Measurements from ENCODE around the gene PIK3AP1. TPM values are rescaled to one million over a fixed set of nuclear protein-coding genes. Genes with fewer than 3 reads are reported as not detected.

PIK3AP1 gene
- total RNA-seq, 6 donors from 2014 or later = 22.0 to 64.8 (median 34.6) TPM

GRCh38 chr10:96696845-96697425, 23.4 kb downstream of the PIK3AP1 start:
- Histone ChIP-seq H3K27me3 (no peaks in the 10 kb centered on the region), H3K36me3 (no peaks in the 10 kb centered on the region), H3K4me1 (peaks cover 0 to 9% (median 5%) of the 10 kb centered on the region in 4 donors), H3K4me3 (no peak overlapping the region), H3K27ac (no peak overlapping the region), H3K9me3 (no peaks in the 10 kb centered on the region)
- ATAC-seq (ENCODE audit: low FRiP score in 2 of 2) (no peak), DNase-seq (no peak)
- 85 to 92% methylated on average over 7 of the region's 7 CpGs for WGBS, 2 donors
- TF ChIP-seq, protein P1, sequence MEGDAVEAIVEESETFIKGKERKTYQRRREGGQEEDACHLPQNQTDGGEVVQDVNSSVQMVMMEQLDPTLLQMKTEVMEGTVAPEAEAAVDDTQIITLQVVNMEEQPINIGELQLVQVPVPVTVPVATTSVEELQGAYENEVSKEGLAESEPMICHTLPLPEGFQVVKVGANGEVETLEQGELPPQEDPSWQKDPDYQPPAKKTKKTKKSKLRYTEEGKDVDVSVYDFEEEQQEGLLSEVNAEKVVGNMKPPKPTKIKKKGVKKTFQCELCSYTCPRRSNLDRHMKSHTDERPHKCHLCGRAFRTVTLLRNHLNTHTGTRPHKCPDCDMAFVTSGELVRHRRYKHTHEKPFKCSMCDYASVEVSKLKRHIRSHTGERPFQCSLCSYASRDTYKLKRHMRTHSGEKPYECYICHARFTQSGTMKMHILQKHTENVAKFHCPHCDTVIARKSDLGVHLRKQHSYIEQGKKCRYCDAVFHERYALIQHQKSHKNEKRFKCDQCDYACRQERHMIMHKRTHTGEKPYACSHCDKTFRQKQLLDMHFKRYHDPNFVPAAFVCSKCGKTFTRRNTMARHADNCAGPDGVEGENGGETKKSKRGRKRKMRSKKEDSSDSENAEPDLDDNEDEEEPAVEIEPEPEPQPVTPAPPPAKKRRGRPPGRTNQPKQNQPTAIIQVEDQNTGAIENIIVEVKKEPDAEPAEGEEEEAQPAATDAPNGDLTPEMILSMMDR (IDR thresholded peaks at IDR 0.05) = no peak
- TF ChIP-seq POLR2A (IDR thresholded peaks at IDR 0.05) (no peak), POLR2AphosphoS5 (IDR thresholded peaks at IDR 0.05) (no peak)

DNA sequence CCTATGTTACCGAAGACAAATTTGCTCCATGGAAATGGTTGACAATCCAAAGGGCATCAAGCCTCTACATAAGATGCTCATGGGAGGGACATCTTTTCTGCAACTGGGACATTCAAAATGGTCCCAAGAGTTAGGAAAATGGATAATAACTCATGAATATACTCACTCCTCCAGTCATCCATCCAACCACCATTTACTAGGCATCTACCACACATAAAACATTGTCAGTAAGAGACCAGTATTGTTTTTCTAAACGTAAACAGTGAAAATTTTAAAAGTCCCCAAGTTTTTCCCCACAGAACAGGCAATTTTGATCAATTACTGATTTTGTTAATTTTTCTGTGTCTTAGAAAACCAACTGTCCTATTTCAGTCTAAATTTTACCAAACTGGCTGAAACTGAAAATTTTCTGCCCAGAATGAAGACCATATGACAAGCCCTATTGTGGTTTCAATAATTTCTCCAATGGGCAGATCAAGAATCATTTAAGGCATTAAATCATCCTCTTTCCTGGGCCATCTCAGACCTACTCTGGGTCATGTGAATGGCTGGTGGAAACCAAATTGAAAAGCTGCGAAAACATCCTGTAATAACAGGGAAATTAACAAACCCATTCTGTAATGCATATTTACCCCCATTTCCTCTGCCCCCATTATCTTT, 24.2 kb downstream of the PIK3AP1 start:
- ATAC-seq (ENCODE audit: low FRiP score in 2 of 2) (no peak), DNase-seq (no peak)
- H3K27me3 ChIP-seq = no peaks in the 10 kb centered on the region
- no peak for TF ChIP-seq POLR2AphosphoS5 (IDR thresholded peaks at IDR 0.05)
- TF ChIP-seq POLR2A (IDR thresholded peaks at IDR 0.05) = no peak
- TF ChIP-seq EP300 (IDR thresholded peaks at IDR 0.05) = no peak
- no peaks in the 10 kb centered on the region for H3K9me3 ChIP-seq
- peaks cover 0 to 14% (median 5%) of the 10 kb centered on the region in 4 donors for H3K4me1 ChIP-seq
- 72 to 78% methylated on average over 3 of the region's 3 CpGs for WGBS, 2 donors
- H3K36me3 ChIP-seq = no peaks in the 10 kb centered on the region
- no peak overlapping the region for H3K27ac ChIP-seq
- H3K4me3 ChIP-seq = no peak overlapping the region

GRCh38 chr10:96695366-96695765, 24.9 kb downstream of the PIK3AP1 start:
- no peak for ATAC-seq (ENCODE audit: low FRiP score in 2 of 2)
- Histone ChIP-seq H3K27me3 (no peaks in the 10 kb centered on the region), H3K9me3 (no peaks in the 10 kb centered on the region), H3K27ac (no peak overlapping the region), H3K4me3 (no peak overlapping the region), H3K4me1 (peaks cover 0 to 15% (median 5%) of the 10 kb centered on the region in 4 donors), H3K36me3 (no peaks in the 10 kb centered on the region)
- TF ChIP-seq, protein P1 (IDR thresholded peaks at IDR 0.05) = no peak
- TF ChIP-seq POLR2A (IDR thresholded peaks at IDR 0.05) = no peak
- no peak for TF ChIP-seq EP300 (IDR thresholded peaks at IDR 0.05)
- no peak for TF ChIP-seq POLR2AphosphoS5 (IDR thresholded peaks at IDR 0.05)
- no peak for DNase-seq
- WGBS, 2 donors = 36 to 48% methylated on average over 1 of the region's 1 CpG

DNA sequence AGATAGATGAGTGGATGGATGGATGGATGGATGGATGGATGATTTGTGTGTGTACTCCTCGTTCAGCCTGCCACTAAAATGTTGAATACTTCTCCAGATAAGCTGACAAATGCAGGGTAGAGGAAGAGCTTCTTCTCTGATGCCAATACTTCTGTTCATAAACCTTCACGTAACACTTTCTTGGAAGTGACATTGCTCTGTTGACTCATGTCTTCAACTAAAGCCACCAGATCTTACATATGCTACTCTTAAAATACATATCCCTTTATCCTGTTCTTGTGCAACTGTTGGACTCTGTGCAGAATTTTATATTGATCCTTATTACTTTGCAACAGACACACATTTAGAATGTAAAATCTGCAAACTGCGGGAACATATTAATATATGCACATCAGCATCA, 26.9 kb downstream of the PIK3AP1 start:
- Histone ChIP-seq H3K4me3 (no peak overlapping the region), H3K4me1 (peaks cover 0 to 15% (median 5%) of the 10 kb centered on the region in 4 donors), H3K27ac (no peak overlapping the region), H3K9me3 (no peaks in the 10 kb centered on the region), H3K27me3 (no peaks in the 10 kb centered on the region), H3K36me3 (no peaks in the 10 kb centered on the region)
- TF ChIP-seq, protein P1 (IDR thresholded peaks at IDR 0.05) = no peak
- TF ChIP-seq POLR2A (IDR thresholded peaks at IDR 0.05) (no peak), EP300 (IDR thresholded peaks at IDR 0.05) (no peak), POLR2AphosphoS5 (IDR thresholded peaks at IDR 0.05) (no peak)
- 92% methylated on average over 3 of the region's 3 CpGs for WGBS, 2 donors
- ATAC-seq (ENCODE audit: low FRiP score in 2 of 2) (no peak), DNase-seq (no peak)

GRCh38 chr10:96692427-96692826, 27.9 kb downstream of the PIK3AP1 start:
- ATAC-seq (ENCODE audit: low FRiP score in 2 of 2) (no peak), DNase-seq (no peak)
- Histone ChIP-seq H3K27me3 (no peaks in the 10 kb centered on the region), H3K9me3 (no peaks in the 10 kb centered on the region), H3K4me3 (no peak overlapping the region), H3K36me3 (no peaks in the 10 kb centered on the region), H3K27ac (no peak overlapping the region), H3K4me1 (peaks cover 4 to 19% (median 10%) of the 10 kb centered on the region in 4 donors)
- TF ChIP-seq POLR2A (IDR thresholded peaks at IDR 0.05) (no peak), EP300 (IDR thresholded peaks at IDR 0.05) (no peak), POLR2AphosphoS5 (IDR thresholded peaks at IDR 0.05) (no peak)
- TF ChIP-seq, protein P1 (IDR thresholded peaks at IDR 0.05) = no peak
- 95% methylated on average over 4 of the region's 4 CpGs for WGBS, 2 donors

Measured in upper lobe of left lung (tissue), 6 donors.